GM19025 (cell line): ENCODE results near the gene METTL22.

Source experiments
- ATAC-seq: cut with Tn5 transposase; IDR thresholded peaks from one replicate; pipeline ENCODE4 v1.9.1; 2021; ENCODE audit warnings: mild to moderate bottlenecking, low read depth, moderate library complexity; ENCODE audit not compliant: unreplicated experiment

METTL22 gene

GRCh38 chr16:8590811-8591210 lies 30.7 kb upstream of the METTL22 start:
- no peak for ATAC-seq

- no peak for ATAC-seq
Measured at GRCh38 chr16:8591451-8591850, 30.0 kb upstream of the METTL22 start.

- ATAC-seq = no peak
Measured at GRCh38 chr16:8594149-8594666, 27.3 kb upstream of the METTL22 start.

- ATAC-seq = no peak
Measured at GRCh38 chr16:8595783-8596182, 25.7 kb upstream of the METTL22 start.

GRCh38 chr16:8596581-8596980 lies 24.9 kb upstream of the METTL22 start:
- ATAC-seq = no peak

GRCh38 chr16:8600144-8600775 lies 21.2 kb upstream of the METTL22 start:
- no peak for ATAC-seq

GRCh38 chr16:8605554-8605953 lies 15.9 kb upstream of the METTL22 start:
- ATAC-seq = no peak

GRCh38 chr16:8607214-8607613 lies 14.3 kb upstream of the METTL22 start:
- ATAC-seq = no peak

- ATAC-seq = no peak
Measured at GRCh38 chr16:8611122-8611521, 10.4 kb upstream of the METTL22 start.

- ATAC-seq = no peak
Measured at GRCh38 chr16:8611886-8612600, 9.5 kb upstream of the METTL22 start.

- ATAC-seq = no peak
Measured at GRCh38 chr16:8614435-8615029, 7.0 kb upstream of the METTL22 start.

GRCh38 chr16:8619671-8620370 lies 1.7 kb upstream of the METTL22 start:
- ATAC-seq = no peak

- no peak for ATAC-seq
Measured at GRCh38 chr16:8620535-8620934, 963 bp upstream of the METTL22 start.

- no peak for ATAC-seq
Measured at GRCh38 chr16:8621222-8621571, 301 bp upstream of the METTL22 start.

- ATAC-seq = no peak
Measured at GRCh38 chr16:8622315-8622656, 788 bp downstream of the METTL22 start.

GRCh38 chr16:8623634-8624033 lies 2.1 kb downstream of the METTL22 start:
- no peak for ATAC-seq

GRCh38 chr16:8625491-8626087 lies 4.1 kb downstream of the METTL22 start:
- no peak for ATAC-seq

- ATAC-seq = no peak
Measured at GRCh38 chr16:8626946-8627345, 5.4 kb downstream of the METTL22 start.

- no peak for ATAC-seq
Measured at GRCh38 chr16:8627456-8627855, 6.0 kb downstream of the METTL22 start.

- no peak for ATAC-seq
Measured at GRCh38 chr16:8628981-8629725, 7.7 kb downstream of the METTL22 start.
